Activated CD4-positive, alpha-beta T cell treated with anti-CD3 and anti-CD28 coated beads, Interleukin-2, amount 10 ng/mL, durations not matched to agents 7 days and 5 days (primary cell): Measurements from ENCODE around the gene SDF2. TPM values are rescaled to one million over a fixed set of nuclear protein-coding genes. Genes with fewer than 3 reads are reported as not detected.
A peak's percentile ranks its signal among the peaks of the same experiment; 100 is the strongest.
"Not testable (repeated sequence)": the region's sequence is repeated elsewhere in the genome, so short reads cannot be mapped to it uniquely, and the experiment has no call there.

Experiments
- CTCF ChIA-PET: fragments of 350-600 bp; sonication (Branson Sonifier 250); formaldehyde crosslinking; loops from one replicate; lab custom pipeline; 2021; ENCODE audit warnings: antibody characterized with exemption; lab: Charles Lee
- POLR2A ChIA-PET: fragments of 350-600 bp; sonication (Branson Sonifier 250); formaldehyde crosslinking; loops from one replicate; lab custom pipeline; 2021; ENCODE audit warnings: antibody characterized with exemption; lab: Charles Lee
- DNase-seq: peaks from one replicate; pipeline ENCODE4 v3.0.0-alpha.2; 2020
- H3K27ac Mint-ChIP-seq: one replicate; pipeline ENCODE4 v1.8.0; 2021; ENCODE audit warnings: mild to moderate bottlenecking, moderate library complexity, mixed read lengths
- H3K27me3 Mint-ChIP-seq: one replicate; pipeline ENCODE4 v1.8.0; 2021; ENCODE audit warnings: mixed read lengths
- H3K36me3 Mint-ChIP-seq: one replicate; pipeline ENCODE4 v1.8.0; 2021; ENCODE audit warnings: low read depth, mixed read lengths
- H3K4me1 Mint-ChIP-seq: one replicate; pipeline ENCODE4 v1.8.0; 2021; ENCODE audit warnings: mixed read lengths
- H3K4me3 Mint-ChIP-seq: one replicate; pipeline ENCODE4 v1.8.0; 2021; ENCODE audit warnings: mild to moderate bottlenecking, moderate library complexity, mixed read lengths
- H3K9me3 Mint-ChIP-seq: one replicate; pipeline ENCODE4 v1.8.0; 2021; ENCODE audit warnings: mixed read lengths
- total RNA-seq, 2 experiments: library from RNA; stranded (reverse); gene quantifications; one replicate each; pipeline ENCODE4 v1.2.3, GENCODE V29; 2021

SDF2 gene
- total RNA-seq, 2 experiments from 2014 or later: 43.9 to 53.2 TPM

GRCh38 chr17:28675490-28675889 lies 13.8 kb upstream of the SDF2 start:
- Mint-ChIP-seq H3K27ac (no peak overlapping the region), H3K4me3 (no peak overlapping the region), H3K4me1 (no peaks in the 10 kb centered on the region), H3K9me3 (no peaks in the 10 kb centered on the region), H3K27me3 (no peaks in the 10 kb centered on the region), H3K36me3 (peaks cover 60% of the 10 kb centered on the region)
- POLR2A ChIA-PET: no interaction called here
- no peak for DNase-seq
- CTCF ChIA-PET: interaction anchor here (0.8 to 2.0 kb wide), 4 partner anchors 12 to 51 kb away, joined by 3 to 7 read pairs (median 4); partner anchors contain the start of genes SDF2, SUPT6H and TLCD1

GRCh38 chr17:28669918-28670317 lies 8.2 kb upstream of the SDF2 start:
- Mint-ChIP-seq H3K36me3 (peaks cover 52% of the 10 kb centered on the region), H3K27me3 (no peaks in the 10 kb centered on the region), H3K9me3 (no peaks in the 10 kb centered on the region), H3K4me3 (no peak overlapping the region), H3K27ac (no peak overlapping the region), H3K4me1 (peaks cover 18% of the 10 kb centered on the region)
- POLR2A ChIA-PET: no interaction called here
- CTCF ChIA-PET: no interaction called here
- DNase-seq: no peak

GRCh38 chr17:28667870-28668269 lies 6.2 kb upstream of the SDF2 start:
- H3K27ac Mint-ChIP-seq: no peak overlapping the region
- peaks cover 45% of the 10 kb centered on the region for H3K36me3 Mint-ChIP-seq
- ChIA-PET POLR2A (no interaction called here), CTCF (interaction anchor here (0.6 to 3.2 kb wide), 5 partner anchors 10 to 24 kb away, joined by 3 to 12 read pairs (median 4); no protein-coding TSS in a partner anchor)
- no peak for DNase-seq
- H3K27me3 Mint-ChIP-seq: no peaks in the 10 kb centered on the region
- peaks cover 37% of the 10 kb centered on the region for H3K4me1 Mint-ChIP-seq
- no peaks in the 10 kb centered on the region for H3K9me3 Mint-ChIP-seq
- H3K4me3 Mint-ChIP-seq: no peak overlapping the region

- no peak for DNase-seq
- Mint-ChIP-seq H3K27ac (no peak overlapping the region), H3K36me3 (peaks cover 32% of the 10 kb centered on the region), H3K27me3 (no peaks in the 10 kb centered on the region), H3K4me1 (peaks cover 45% of the 10 kb centered on the region), H3K4me3 (no peak overlapping the region), H3K9me3 (no peaks in the 10 kb centered on the region)
- POLR2A ChIA-PET: no interaction called here
- CTCF ChIA-PET: interaction anchor here (3.2 kb wide), 1 partner anchor 10 kb away, joined by 12 read pairs; no protein-coding TSS in a partner anchor
Measured at GRCh38 chr17:28665994-28666393, 4.3 kb upstream of the SDF2 start.

- no peak for DNase-seq
- Mint-ChIP-seq H3K36me3 (peaks cover 42% of the 10 kb centered on the region), H3K4me1 (peaks cover 56% of the 10 kb centered on the region), H3K4me3 (peak overlapping the region; percentile 98), H3K9me3 (no peaks in the 10 kb centered on the region), H3K27ac (peak overlapping the region; percentile 99), H3K27me3 (no peaks in the 10 kb centered on the region)
- ChIA-PET POLR2A (no interaction called here), CTCF (no interaction called here)
Measured at GRCh38 chr17:28663723-28664122, 2.0 kb upstream of the SDF2 start.

- peaks cover 54% of the 10 kb centered on the region for H3K4me1 Mint-ChIP-seq
- peaks cover 47% of the 10 kb centered on the region for H3K36me3 Mint-ChIP-seq
- no peaks in the 10 kb centered on the region for H3K9me3 Mint-ChIP-seq
Measured at GRCh38 chr17:28662527-28662829, 772 bp upstream of the SDF2 start.

GRCh38 chr17:28659497-28659881 lies 2.2 kb downstream of the SDF2 start:
- POLR2A ChIA-PET, H3K27me3 Mint-ChIP-seq, CTCF ChIA-PET, H3K9me3 Mint-ChIP-seq, H3K27ac Mint-ChIP-seq, DNase-seq: not testable (repeated sequence)
- H3K4me1 Mint-ChIP-seq: peaks cover 45% of the 10 kb centered on the region
- H3K36me3 Mint-ChIP-seq: peaks cover 36% of the 10 kb centered on the region
- H3K4me3 Mint-ChIP-seq: peak overlapping the region; percentile 98

More at GRCh38 chr17:28662527-28662829, 772 bp upstream of the SDF2 start:
- POLR2A ChIA-PET: no interaction called here
- peak overlapping the region; percentile 98 for H3K4me3 Mint-ChIP-seq
- H3K27me3 Mint-ChIP-seq: no peaks in the 10 kb centered on the region
- peak overlapping the region; percentile 99 for H3K27ac Mint-ChIP-seq
- DNase-seq: no peak
- CTCF ChIA-PET: interaction anchor here (1.0 to 2.9 kb wide), 9 partner anchors 10 to 87 kb away, joined by 3 to 18 read pairs (median 6); partner anchors contain the start of genes BLTP2 and TLCD1

- H3K36me3 Mint-ChIP-seq: peaks cover 37% of the 10 kb centered on the region
- H3K4me3 Mint-ChIP-seq, H3K27me3 Mint-ChIP-seq, DNase-seq, CTCF ChIA-PET, POLR2A ChIA-PET, H3K27ac Mint-ChIP-seq, H3K9me3 Mint-ChIP-seq: not testable (repeated sequence)
- H3K4me1 Mint-ChIP-seq: peaks cover 39% of the 10 kb centered on the region
Measured at GRCh38 chr17:28658766-28659496, 2.8 kb downstream of the SDF2 start.

GRCh38 chr17:28658342-28658741 lies 3.4 kb downstream of the SDF2 start:
- Mint-ChIP-seq H3K36me3 (peaks cover 34% of the 10 kb centered on the region), H3K4me1 (peaks cover 35% of the 10 kb centered on the region)
- CTCF ChIA-PET: interaction anchor here (0.6 to 1.6 kb wide), 3 partner anchors 11 to 53 kb away, joined by 3 to 4 read pairs (median 4); partner anchors contain the start of gene BLTP2
- POLR2A ChIA-PET, H3K27ac Mint-ChIP-seq, H3K4me3 Mint-ChIP-seq, DNase-seq, H3K9me3 Mint-ChIP-seq, H3K27me3 Mint-ChIP-seq: not testable (repeated sequence)

- Mint-ChIP-seq H3K9me3 (no peaks in the 10 kb centered on the region), H3K4me3 (no peak overlapping the region), H3K36me3 (peaks cover 36% of the 10 kb centered on the region), H3K4me1 (peaks cover 29% of the 10 kb centered on the region), H3K27ac (no peak overlapping the region), H3K27me3 (no peaks in the 10 kb centered on the region)
- POLR2A ChIA-PET: no interaction called here
- CTCF ChIA-PET: interaction anchor here (0.6 to 3.4 kb wide), 4 partner anchors 10 to 53 kb away, joined by 3 to 12 read pairs (median 4); partner anchors contain the start of gene BLTP2
- DNase-seq: no peak
Measured at GRCh38 chr17:28657756-28658155, 4.0 kb downstream of the SDF2 start.

- no peak for DNase-seq
- H3K36me3 Mint-ChIP-seq: peaks cover 37% of the 10 kb centered on the region
- ChIA-PET POLR2A (no interaction called here), CTCF (interaction anchor here (0.6 to 3.4 kb wide), 3 partner anchors 12 to 462 kb away, joined by 3 to 12 read pairs (median 3); no protein-coding TSS in a partner anchor)
- no peak overlapping the region for H3K4me3 Mint-ChIP-seq
- H3K4me1 Mint-ChIP-seq: peaks cover 13% of the 10 kb centered on the region
- no peaks in the 10 kb centered on the region for H3K27me3 Mint-ChIP-seq
- H3K9me3 Mint-ChIP-seq: no peaks in the 10 kb centered on the region
- no peak overlapping the region for H3K27ac Mint-ChIP-seq
Measured at GRCh38 chr17:28655160-28655559, 6.5 kb downstream of the SDF2 start.

GRCh38 chr17:28648698-28649097 lies 13.0 kb downstream of the SDF2 start:
- no peak overlapping the region for H3K4me3 Mint-ChIP-seq
- peaks cover 25% of the 10 kb centered on the region for H3K4me1 Mint-ChIP-seq
- no peak for DNase-seq
- H3K36me3 Mint-ChIP-seq: peaks cover 37% of the 10 kb centered on the region
- H3K27me3 Mint-ChIP-seq: no peaks in the 10 kb centered on the region
- H3K27ac Mint-ChIP-seq: no peak overlapping the region
- no peaks in the 10 kb centered on the region for H3K9me3 Mint-ChIP-seq
- POLR2A ChIA-PET: no interaction called here
- CTCF ChIA-PET: interaction anchor here (1.2 to 1.9 kb wide), 5 partner anchors 8 to 56 kb away, joined by 3 to 16 read pairs (median 4); partner anchors contain the start of genes SDF2 and SUPT6H

- Mint-ChIP-seq H3K9me3 (no peaks in the 10 kb centered on the region), H3K36me3 (peaks cover 43% of the 10 kb centered on the region), H3K27me3 (no peaks in the 10 kb centered on the region), H3K4me3 (peak overlapping the region; percentile 90), H3K27ac (peak overlapping the region; percentile 94), H3K4me1 (peaks cover 37% of the 10 kb centered on the region)
- no peak for DNase-seq
- CTCF ChIA-PET: interaction anchor here (0.8 to 4.3 kb wide), 9 partner anchors 10 to 471 kb away, joined by 3 to 21 read pairs (median 4); partner anchors contain the start of genes SDF2, SUPT6H and TLCD1
- POLR2A ChIA-PET: no interaction called here
Measured at GRCh38 chr17:28646039-28646754, 15.5 kb downstream of the SDF2 start.
